Fibroblast of the aortic adventitia (primary cell): ENCODE measurements around the gene FAM110C. TPM values are rescaled to one million over a fixed set of nuclear protein-coding genes. Genes with fewer than 3 reads are reported as not detected.
"Not testable (repeated sequence)": the region's sequence is repeated elsewhere in the genome, so short reads cannot be mapped to it uniquely, and the experiment has no call there.

Source experiments
- DNase-seq: peaks from one replicate; pipeline ENCODE4 v3.0.0-alpha.2; 2010; ENCODE audit warnings: low read depth
- H3K4me3 ChIP-seq: 2 replicates; pipeline ENCODE4 v1.5.1; 2011; ENCODE audit warnings: low read depth, mild to moderate bottlenecking, control low read depth, low read length, moderate library complexity
- total RNA-seq: library from RNA; depleted of rRNA; stranded (reverse); fragments of >200 nt; gene quantifications from 2 replicates; pipeline ENCODE4 v1.2.3, GENCODE V29; 2012; ENCODE audit warnings: low replicate concordance
- TF ChIP-seq, protein P1 (sequence below): IDR thresholded peaks from 2 replicates; pipeline ENCODE4 v1.5.1; 2011; ENCODE audit warnings: mild to moderate bottlenecking, low read length, control low read depth, inconsistent platforms; ENCODE audit not compliant: insufficient read depth

The FAM110C gene
- total RNA-seq, 1 donor = not detected

DNA sequence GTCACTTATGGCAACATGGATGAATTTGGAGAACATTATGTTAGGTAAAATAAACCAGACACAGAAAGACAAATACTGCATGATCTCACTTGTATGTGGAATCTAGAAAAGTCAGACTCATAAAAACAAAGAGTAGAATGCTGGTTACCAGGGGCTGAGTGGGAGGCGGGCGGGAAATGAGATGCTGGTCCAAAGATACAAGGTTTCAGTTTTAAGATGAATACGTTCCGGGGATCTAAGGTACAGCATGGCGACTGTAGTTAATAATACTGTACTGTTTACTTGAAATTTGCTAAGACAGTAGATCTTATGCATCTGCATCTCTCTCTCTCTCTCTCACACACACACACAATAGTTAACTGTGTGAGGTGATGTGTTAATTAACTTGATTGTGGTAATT, 14.2 kb downstream of the FAM110C start:
- no peak overlapping the region for H3K4me3 ChIP-seq
- DNase-seq = no peak
- TF ChIP-seq, protein P1, sequence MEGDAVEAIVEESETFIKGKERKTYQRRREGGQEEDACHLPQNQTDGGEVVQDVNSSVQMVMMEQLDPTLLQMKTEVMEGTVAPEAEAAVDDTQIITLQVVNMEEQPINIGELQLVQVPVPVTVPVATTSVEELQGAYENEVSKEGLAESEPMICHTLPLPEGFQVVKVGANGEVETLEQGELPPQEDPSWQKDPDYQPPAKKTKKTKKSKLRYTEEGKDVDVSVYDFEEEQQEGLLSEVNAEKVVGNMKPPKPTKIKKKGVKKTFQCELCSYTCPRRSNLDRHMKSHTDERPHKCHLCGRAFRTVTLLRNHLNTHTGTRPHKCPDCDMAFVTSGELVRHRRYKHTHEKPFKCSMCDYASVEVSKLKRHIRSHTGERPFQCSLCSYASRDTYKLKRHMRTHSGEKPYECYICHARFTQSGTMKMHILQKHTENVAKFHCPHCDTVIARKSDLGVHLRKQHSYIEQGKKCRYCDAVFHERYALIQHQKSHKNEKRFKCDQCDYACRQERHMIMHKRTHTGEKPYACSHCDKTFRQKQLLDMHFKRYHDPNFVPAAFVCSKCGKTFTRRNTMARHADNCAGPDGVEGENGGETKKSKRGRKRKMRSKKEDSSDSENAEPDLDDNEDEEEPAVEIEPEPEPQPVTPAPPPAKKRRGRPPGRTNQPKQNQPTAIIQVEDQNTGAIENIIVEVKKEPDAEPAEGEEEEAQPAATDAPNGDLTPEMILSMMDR = no peak

DNA sequence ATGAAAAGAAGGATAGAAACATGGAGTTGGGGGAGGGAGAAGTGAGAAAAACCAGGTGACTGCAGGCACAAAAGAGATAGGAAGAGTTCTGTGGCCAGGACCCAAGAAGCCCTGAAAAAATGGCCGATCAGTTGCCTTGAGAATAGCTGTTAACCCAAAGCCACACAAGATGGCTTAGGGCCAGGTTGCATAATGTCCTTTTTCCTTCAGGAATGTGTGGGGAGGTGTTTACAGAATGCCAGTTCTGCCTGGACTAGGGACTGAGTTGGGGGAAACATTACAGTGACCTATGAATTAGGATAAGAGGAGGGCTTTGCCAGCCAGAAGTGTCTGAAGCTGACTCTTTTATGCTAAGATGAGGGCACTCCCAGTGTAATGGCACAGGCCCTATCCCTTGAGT, 17.1 kb downstream of the FAM110C start:
- no peak overlapping the region for H3K4me3 ChIP-seq
- no peak for DNase-seq
- TF ChIP-seq, protein P1 = no peak

DNA sequence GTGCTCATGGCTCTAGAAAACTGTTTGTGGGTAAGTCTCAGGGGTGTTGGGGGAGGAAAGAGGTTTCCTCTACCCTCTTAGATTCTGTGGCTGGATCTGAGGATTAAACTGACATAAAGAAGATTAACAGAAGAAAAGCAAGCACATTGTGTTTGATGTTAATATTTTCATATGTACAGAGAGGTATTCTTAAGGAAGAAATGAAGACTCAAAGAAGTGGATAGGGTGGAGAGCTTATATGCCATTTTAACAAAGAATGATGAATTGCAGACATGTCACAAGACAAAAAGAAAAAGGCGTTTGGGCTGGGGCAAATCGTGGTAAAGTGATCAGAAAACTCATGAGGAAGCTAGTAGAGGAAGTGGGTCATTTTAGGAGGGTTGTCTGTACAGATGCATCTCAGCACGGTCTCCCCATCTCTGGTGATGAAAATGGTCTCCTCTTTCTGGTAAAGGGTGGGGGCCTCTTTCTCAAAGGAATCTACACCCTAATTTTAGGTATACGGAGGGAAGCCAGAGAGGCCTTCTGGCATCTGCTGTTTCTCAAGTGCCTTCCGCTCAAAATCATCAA, 17.8 kb downstream of the FAM110C start:
- TF ChIP-seq, protein P1 = no peak
- no peak overlapping the region for H3K4me3 ChIP-seq
- no peak for DNase-seq

DNA sequence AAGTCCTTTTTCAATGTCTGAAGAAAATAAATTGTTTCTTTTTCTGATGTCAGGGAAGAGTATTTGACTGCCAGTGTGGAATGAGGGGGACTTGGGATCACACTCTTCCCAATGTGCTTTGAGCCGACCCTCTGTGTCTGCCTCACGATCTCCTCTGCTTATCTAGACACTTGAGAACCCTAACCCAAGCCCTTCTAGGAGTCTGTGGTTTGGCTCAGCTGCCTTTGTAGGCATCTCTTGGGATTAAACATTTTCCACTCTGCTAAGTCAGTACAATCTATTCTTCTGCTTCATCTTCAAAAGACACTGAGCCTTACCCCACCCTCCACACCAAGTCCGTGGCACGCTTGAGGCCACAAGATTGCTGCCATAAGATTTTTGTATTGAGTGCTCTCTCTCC, 19.4 kb downstream of the FAM110C start:
- TF ChIP-seq, protein P1 = no peak
- DNase-seq = no peak
- no peak overlapping the region for H3K4me3 ChIP-seq

DNA sequence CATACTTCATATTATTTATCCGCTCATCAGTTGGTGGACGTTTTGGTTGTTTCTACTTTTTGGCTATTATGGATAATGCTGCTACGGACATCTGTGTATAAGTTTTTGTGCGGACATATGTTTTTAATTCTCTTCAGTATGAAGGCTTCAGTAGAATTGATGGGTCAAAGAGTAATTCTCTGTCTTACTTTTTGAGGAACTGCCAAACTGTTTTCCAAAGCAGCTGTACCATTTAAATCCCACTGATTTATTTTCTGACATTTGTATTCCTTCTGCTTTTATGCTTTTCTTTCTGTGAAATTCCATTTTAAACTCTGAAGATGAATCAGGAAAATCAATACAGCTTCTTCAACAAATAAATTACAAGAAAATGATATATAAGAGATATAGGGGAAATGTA, 20.8 kb downstream of the FAM110C start:
- no peak for DNase-seq
- H3K4me3 ChIP-seq = no peak overlapping the region
- TF ChIP-seq, protein P1 = no peak

DNA sequence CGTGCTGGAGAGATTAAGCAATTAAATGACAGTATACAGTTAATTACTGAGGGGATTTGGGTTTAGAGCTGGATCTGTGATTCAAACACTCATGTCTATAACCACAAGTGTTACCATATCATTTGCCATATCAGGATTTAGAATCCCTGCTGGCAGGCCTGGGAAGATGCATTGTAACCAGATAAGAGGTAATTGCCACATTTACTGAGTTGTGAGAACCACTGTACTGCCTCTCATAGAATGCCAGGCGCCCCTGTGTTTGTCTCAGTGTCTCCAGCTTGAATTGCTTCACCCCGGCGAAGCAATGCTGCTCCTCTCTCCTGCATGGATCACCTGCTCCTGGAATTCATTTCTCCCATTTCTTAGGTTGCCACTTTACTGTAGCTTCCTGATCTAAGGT, 21.7 kb downstream of the FAM110C start:
- not testable (repeated sequence) for DNase-seq, H3K4me3 ChIP-seq

DNA sequence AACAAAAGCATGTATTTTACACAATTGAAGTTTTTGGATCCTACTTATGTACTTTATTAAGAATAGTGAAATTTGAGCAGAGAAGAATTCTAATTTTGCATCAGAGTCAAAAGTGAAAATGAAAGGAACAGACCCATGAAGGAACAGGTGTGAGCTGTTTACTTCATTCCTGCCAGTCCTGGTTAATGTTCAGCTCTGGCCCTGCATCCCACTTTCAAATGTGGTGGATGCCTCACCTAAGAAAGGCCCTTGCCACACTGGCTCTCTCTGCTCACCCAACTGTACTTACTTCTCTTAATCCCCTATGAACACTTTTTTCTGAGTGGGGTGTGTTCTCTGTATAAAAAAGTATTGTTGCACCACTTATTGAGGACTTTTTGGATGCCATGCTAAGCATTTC, 22.2 kb downstream of the FAM110C start:
- no peak overlapping the region for H3K4me3 ChIP-seq
- TF ChIP-seq, protein P1 = no peak
- DNase-seq = no peak
